ENCODE measurements around the gene XXYLT1. TPM values are rescaled to one million over a fixed set of nuclear protein-coding genes. Genes with fewer than 3 reads are reported as not detected.

The XXYLT1 gene
- total RNA-seq, 4 donors from 2014 or later, result 6.0 to 16.1 (median 9.6) TPM

GRCh38 chr3:195170496-195170895, 100.5 kb downstream of the XXYLT1 start:
- ATAC-seq (ENCODE audit: low FRiP score), result no peak
- no peak for DNase-seq (ENCODE audit: low spot score)
- TF ChIP-seq CTCF (IDR thresholded peaks at IDR 0.05), result no peak

- no peak for DNase-seq (ENCODE audit: low spot score)
- ATAC-seq (ENCODE audit: low FRiP score), result no peak
- TF ChIP-seq CTCF (IDR thresholded peaks at IDR 0.05), result no peak
These were observed 101.8 kb downstream of the XXYLT1 start for GRCh38 chr3:195169011-195169649.

- no peak for ATAC-seq (ENCODE audit: low FRiP score)
- TF ChIP-seq CTCF (IDR thresholded peaks at IDR 0.05), result no peak
- no peak for DNase-seq (ENCODE audit: low spot score)
These were observed 102.8 kb downstream of the XXYLT1 start for GRCh38 chr3:195168009-195168762.

GRCh38 chr3:195165790-195166189, 105.2 kb downstream of the XXYLT1 start:
- TF ChIP-seq CTCF (IDR thresholded peaks at IDR 0.05), result no peak
- ATAC-seq (ENCODE audit: low FRiP score) (no peak), DNase-seq (ENCODE audit: low spot score) (no peak)

- TF ChIP-seq CTCF (IDR thresholded peaks at IDR 0.05), result no peak
- ATAC-seq (ENCODE audit: low FRiP score) (no peak), DNase-seq (ENCODE audit: low spot score) (no peak)
These were observed 105.7 kb downstream of the XXYLT1 start for GRCh38 chr3:195165265-195165609.

GRCh38 chr3:195164573-195165264, 106.2 kb downstream of the XXYLT1 start:
- DNase-seq (ENCODE audit: low spot score), result no peak
- no peak for ATAC-seq (ENCODE audit: low FRiP score)
- no peak for TF ChIP-seq CTCF (IDR thresholded peaks at IDR 0.05)
